SK-N-SH (cell line): Measurements from ENCODE around the gene BCAR3. TPM values are rescaled to one million over a fixed set of nuclear protein-coding genes. Genes with fewer than 3 reads are reported as not detected.

Experiments used
- CTCF ChIA-PET: fragments of 300-600, 350-600 bp; formaldehyde crosslinking; extraction: SDS; loops from one replicate; lab custom pipeline; 2021; lab: Yijun Ruan, JAX
- POLR2A ChIA-PET: fragments of 350-600 bp; sonication (Branson Sonifier 250); formaldehyde crosslinking; extraction: SDS; loops from one replicate; lab custom pipeline; 2020; ENCODE audit warnings: antibody characterized with exemption, inconsistent platforms; lab: Yijun Ruan, JAX
- DNase-seq: peaks from one replicate; pipeline ENCODE4 v3.0.0; 2012
- H2AFZ ChIP-seq: fragments of 200-600 bp; sonication (generic); 2 replicates; pipeline ENCODE4 v1.8.1; 2016; ENCODE audit warnings: antibody characterized with exemption, mild to moderate bottlenecking, low read depth
- H3F3A ChIP-seq: fragments of 200-600 bp; sonication (generic); replicated peaks from 2 replicates; pipeline ENCODE3; 2016; ENCODE audit warnings: antibody characterized with exemption, mild to moderate bottlenecking; ENCODE audit not compliant: insufficient read depth
- H3K27ac ChIP-seq, 2 experiments: fragments of 200-500 bp in 1 of 2; fragments of 200-600 bp in 1 of 2; sonication (Bioruptor generic) in 1 of 2; sonication (generic), shearing (Covaris generic) in 1 of 2; 2 replicates each; pipeline versions ENCODE4 v1.5.1 to v1.6.1; 2014 to 2016; ENCODE audit warnings: low read depth in 2 of 2, inconsistent platforms in 1 of 2, low read length in 1 of 2, mild to moderate bottlenecking in 1 of 2, mixed read lengths in 1 of 2
- H3K27me3 ChIP-seq: fragments of 200-600 bp; sonication (generic), shearing (Covaris generic); 2 replicates; pipeline ENCODE4 v1.6.1; 2016; ENCODE audit warnings: mixed run types; ENCODE audit not compliant: insufficient read depth
- H3K36me3 ChIP-seq, 2 experiments: fragments of 200-500 bp in 1 of 2; fragments of 200-600 bp in 1 of 2; sonication (Bioruptor generic) in 1 of 2; sonication (generic) in 1 of 2; replicated peaks in 1 of 2; 2 replicates each; pipeline versions ENCODE3 to v1.5.1; 2014 to 2016; ENCODE audit warnings: low read length in 1 of 2, mild to moderate bottlenecking in 1 of 2; ENCODE audit not compliant: insufficient read depth in 2 of 2, control insufficient read depth in 1 of 2
- H3K4me1 ChIP-seq, 2 experiments: fragments of 200-500 bp in 1 of 2; fragments of 200-600 bp in 1 of 2; sonication (Bioruptor generic) in 1 of 2; sonication (generic), shearing (Covaris generic) in 1 of 2; 2 replicates each; pipeline versions ENCODE4 v1.5.1 to v1.6.1; 2014 to 2016; ENCODE audit warnings: low read depth in 1 of 2, low read length in 1 of 2, mixed run types in 1 of 2; ENCODE audit not compliant: insufficient read depth in 2 of 2, control insufficient read depth in 1 of 2
- H3K4me2 ChIP-seq: fragments of 200-600 bp; sonication (generic), shearing (Covaris generic); 2 replicates; pipeline ENCODE4 v1.6.1; 2017; ENCODE audit warnings: mixed run types
- H3K4me3 ChIP-seq, 2 experiments: fragments of 200-500 bp in 1 of 2; fragments of 200-600 bp in 1 of 2; sonication (Bioruptor generic) in 1 of 2; sonication (generic), shearing (Covaris generic) in 1 of 2; 2 replicates each; pipeline versions ENCODE4 v1.5.1 to v1.8.1; 2014 to 2016; ENCODE audit warnings: low read depth in 2 of 2, inconsistent platforms in 1 of 2, low read length in 1 of 2, mild to moderate bottlenecking in 1 of 2, mixed read lengths in 1 of 2, moderate library complexity in 1 of 2
- H3K79me2 ChIP-seq: fragments of 200-600 bp; sonication (generic); 2 replicates; pipeline ENCODE4 v1.8.1; 2017; ENCODE audit warnings: mild to moderate bottlenecking; ENCODE audit not compliant: insufficient read depth
- H3K9ac ChIP-seq: fragments of 200-600 bp; sonication (generic); 2 replicates; pipeline ENCODE4 v1.6.1; 2017; ENCODE audit warnings: mixed run types
- H3K9me2 ChIP-seq: fragments of 200-600 bp; sonication (generic); 2 replicates; pipeline ENCODE4 v1.6.1; 2017; ENCODE audit warnings: mixed run types
- H3K9me3 ChIP-seq: fragments of 200-600 bp; sonication (generic); 2 replicates; pipeline ENCODE4 v1.6.1; 2017; ENCODE audit warnings: mixed run types, mild to moderate bottlenecking, moderate library complexity
- H4K20me1 ChIP-seq: fragments of 200-600 bp; sonication (generic); 2 replicates; pipeline ENCODE4 v1.6.1; 2017; ENCODE audit warnings: mild to moderate bottlenecking, mixed run types; ENCODE audit not compliant: insufficient read depth
- CTCF ChIP-seq: fragments of 200-600 bp; sonication (generic); IDR thresholded peaks from 2 replicates; pipeline ENCODE4 v1.6.1; 2017; ENCODE audit warnings: antibody characterized with exemption, mild to moderate bottlenecking, moderate library complexity
- FOXJ3 ChIP-seq: sonication (generic); formaldehyde crosslinking; IDR thresholded peaks from 2 replicates; pipeline ENCODE4 v1.5.1; 2020; ENCODE audit warnings: mild to moderate bottlenecking, missing genetic modification reagents
- GABPA ChIP-seq: IDR thresholded peaks from 2 replicates; pipeline ENCODE4 v1.4.0; 2012; ENCODE audit warnings: low read depth, mild to moderate bottlenecking
- IRF3 ChIP-seq: fragments of 150-350 bp; IDR thresholded peaks from 2 replicates; pipeline ENCODE4 v1.6.1; 2016; ENCODE audit warnings: mild to moderate bottlenecking, low read depth, low read length
- JUND ChIP-seq: IDR thresholded peaks from 2 replicates; pipeline ENCODE4 v1.4.0; 2012
- MAX ChIP-seq: IDR thresholded peaks from 2 replicates; pipeline ENCODE4 v1.4.0; 2012; ENCODE audit warnings: low read depth
- MXI1 ChIP-seq: IDR thresholded peaks from 2 replicates; pipeline ENCODE4 v1.6.1; 2012; ENCODE audit warnings: mild to moderate bottlenecking, low read depth, low read length, improper control_type of control experiment
- RAD21 ChIP-seq: IDR thresholded peaks from 2 replicates; pipeline ENCODE4 v1.6.1; 2012; ENCODE audit warnings: mild to moderate bottlenecking, low read length
- RCOR1 ChIP-seq: fragments of 150-350 bp; IDR thresholded peaks from 2 replicates; pipeline ENCODE4 v1.6.1; 2017; ENCODE audit warnings: antibody characterized with exemption, low read length
- REST ChIP-seq: IDR thresholded peaks from 2 replicates; pipeline ENCODE4 v1.6.1; 2012; ENCODE audit warnings: mild to moderate bottlenecking, low read depth, low read length, moderate library complexity
- RFX5 ChIP-seq: IDR thresholded peaks from 2 replicates; pipeline ENCODE4 v1.6.1; 2012; ENCODE audit warnings: mild to moderate bottlenecking, improper control_type of control experiment, low read length
- RXRA ChIP-seq: IDR thresholded peaks from 2 replicates; pipeline ENCODE4 v1.4.0; 2012; ENCODE audit warnings: low read depth, mild to moderate bottlenecking, borderline replicate concordance
- SMC3 ChIP-seq: IDR thresholded peaks from 2 replicates; pipeline ENCODE4 v1.6.1; 2012; ENCODE audit warnings: low read depth, low read length, improper control_type of control experiment
- TCF12 ChIP-seq: IDR thresholded peaks from 2 replicates; pipeline ENCODE4 v1.4.0; 2012
- TEAD4 ChIP-seq: IDR thresholded peaks from 2 replicates; pipeline ENCODE4 v1.4.0; 2012; ENCODE audit warnings: mild to moderate bottlenecking, borderline replicate concordance; ENCODE audit not compliant: insufficient read depth
- USF2 ChIP-seq: fragments of 150-350 bp; IDR thresholded peaks from 2 replicates; pipeline ENCODE4 v1.6.1; 2017; ENCODE audit warnings: antibody characterized with exemption, low read length, low read depth, borderline replicate concordance
- ZBTB33 ChIP-seq: IDR thresholded peaks from 2 replicates; pipeline ENCODE4 v1.4.0; 2012; ENCODE audit warnings: low read depth, borderline replicate concordance
- polyA plus RNA-seq, 3 experiments: library from polyadenylated mRNA; depleted of rRNA; stranded (reverse); fragments of >200 nt; gene quantifications; 2 replicates each; pipeline ENCODE4 v1.2.3, GENCODE V29; 2012
- TF ChIP-seq, protein P1 (sequence below): IDR thresholded peaks from 2 replicates; pipeline ENCODE4 v1.4.0; 2012; ENCODE audit warnings: low read depth, borderline replicate concordance

The BCAR3 gene
- polyA plus RNA-seq, 1 of the 3 experiments (the other 2 are of a cell fraction), result 58.4 TPM

DNA sequence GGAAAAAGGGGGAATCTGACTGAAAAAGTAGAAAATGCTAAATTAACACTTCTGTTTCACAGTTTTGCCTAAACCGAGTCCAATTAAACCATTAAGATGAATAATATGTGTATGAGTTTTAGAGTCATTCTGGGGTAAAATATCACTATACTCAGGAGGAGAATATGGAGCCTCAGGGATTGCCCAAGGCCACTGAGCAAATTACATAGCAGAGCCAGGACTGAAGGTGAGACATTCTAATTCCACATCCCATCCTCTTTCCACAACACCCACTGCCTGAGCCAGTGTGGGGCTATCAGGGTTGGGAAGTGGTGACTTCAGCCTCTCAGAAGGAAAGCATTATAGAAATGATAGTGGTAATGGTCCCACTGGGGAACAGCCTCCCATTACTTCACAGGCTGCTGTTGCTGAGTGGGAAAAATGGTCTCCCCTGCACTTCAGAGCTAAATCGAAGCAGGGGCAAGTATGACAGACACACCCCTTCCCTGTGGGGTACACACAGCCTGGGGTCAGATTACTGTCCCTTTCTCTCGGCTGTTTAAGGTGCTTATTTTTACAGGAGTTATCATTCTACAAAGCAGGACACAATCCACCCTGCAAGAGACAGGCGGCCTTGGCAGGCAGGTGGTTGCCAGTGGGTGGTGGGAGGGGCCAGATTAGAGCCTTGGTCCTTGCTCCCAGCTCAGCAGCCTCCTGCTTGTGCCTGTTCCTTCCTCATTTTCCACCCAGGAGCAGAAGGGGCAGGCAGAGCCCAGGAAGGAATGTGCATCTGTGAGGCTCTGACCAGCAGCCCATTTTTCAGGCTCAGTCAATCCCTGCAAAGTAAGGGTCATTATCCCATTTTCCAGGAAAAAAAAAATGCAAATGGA, 9.5 kb upstream of the BCAR3 start (continued):
- no peak for TF ChIP-seq CTCF
- TF ChIP-seq USF2, result no peak
- TF ChIP-seq ZBTB33, result no peak
- no peak for TF ChIP-seq RXRA
- no peak for TF ChIP-seq RAD21

GRCh38 chr1:93690341-93690740, 8.7 kb upstream of the BCAR3 start:
- Histone ChIP-seq H3K36me3 (no peaks in the 10 kb centered on the region), H3K27me3 (no peaks in the 10 kb centered on the region), H3K9me3 (no peaks in the 10 kb centered on the region), H3K79me2 (peaks cover 12% of the 10 kb centered on the region; the same call in 1 of the 2 replicates), H3K9ac (no peak overlapping the region), H3K27ac (peak overlapping the region in 1 of 2 experiments; percentile 94; a peak in 1 of 4 replicates), H3K4me3 (no peak overlapping the region), H4K20me1 (no peaks in the 10 kb centered on the region), H3K9me2 (no peaks in the 10 kb centered on the region), H3K4me2 (no peak overlapping the region), H3K4me1 (peaks cover 20 to 52% of the 10 kb centered on the region in 2 experiments; a peak in 3 of 4 replicates), H2AFZ (no peak overlapping the region), H3F3A (peaks cover 36% of the 10 kb centered on the region)
- POLR2A ChIA-PET, result no interaction called here
- DNase-seq, result no peak
- CTCF ChIA-PET, result interaction anchor here (0.7 to 1.9 kb wide), 6 partner anchors 10 to 386 kb away, joined by 3 to 6 read pairs (median 4); no protein-coding TSS in a partner anchor
- TF ChIP-seq MAX, result no peak
- TF ChIP-seq, protein P1, sequence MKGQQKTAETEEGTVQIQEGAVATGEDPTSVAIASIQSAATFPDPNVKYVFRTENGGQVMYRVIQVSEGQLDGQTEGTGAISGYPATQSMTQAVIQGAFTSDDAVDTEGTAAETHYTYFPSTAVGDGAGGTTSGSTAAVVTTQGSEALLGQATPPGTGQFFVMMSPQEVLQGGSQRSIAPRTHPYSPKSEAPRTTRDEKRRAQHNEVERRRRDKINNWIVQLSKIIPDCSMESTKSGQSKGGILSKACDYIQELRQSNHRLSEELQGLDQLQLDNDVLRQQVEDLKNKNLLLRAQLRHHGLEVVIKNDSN, result no peak
- TF ChIP-seq RCOR1, result no peak
- TF ChIP-seq MXI1, result no peak
- TF ChIP-seq RAD21, result no peak
- no peak for TF ChIP-seq TCF12
- TF ChIP-seq GABPA, result no peak
- no peak for TF ChIP-seq TEAD4
- no peak for TF ChIP-seq SMC3
- no peak for TF ChIP-seq FOXJ3 (CRISPR knock-in tag)
- TF ChIP-seq USF2, result no peak
- TF ChIP-seq JUND, result no peak
- TF ChIP-seq REST, result no peak
- TF ChIP-seq RFX5, result no peak
- no peak for TF ChIP-seq IRF3
